Stimulated activated CD8-positive, alpha-beta memory T cell treated with anti-CD3 and anti-CD28 coated beads, Interleukin-12 subunit alpha, Interleukin-12 subunit beta, amount 100 ng/mL, for 24 hours (primary cell): ENCODE measurements around the gene DNAH12.
A peak's percentile ranks its signal among the peaks of the same experiment; 100 is the strongest.

ENCODE experiments used
- DNase-seq: peaks from one replicate; pipeline ENCODE4 v3.0.0-alpha.2; 2020; ENCODE audit errors: extremely low read depth

The DNAH12 gene, protein sequence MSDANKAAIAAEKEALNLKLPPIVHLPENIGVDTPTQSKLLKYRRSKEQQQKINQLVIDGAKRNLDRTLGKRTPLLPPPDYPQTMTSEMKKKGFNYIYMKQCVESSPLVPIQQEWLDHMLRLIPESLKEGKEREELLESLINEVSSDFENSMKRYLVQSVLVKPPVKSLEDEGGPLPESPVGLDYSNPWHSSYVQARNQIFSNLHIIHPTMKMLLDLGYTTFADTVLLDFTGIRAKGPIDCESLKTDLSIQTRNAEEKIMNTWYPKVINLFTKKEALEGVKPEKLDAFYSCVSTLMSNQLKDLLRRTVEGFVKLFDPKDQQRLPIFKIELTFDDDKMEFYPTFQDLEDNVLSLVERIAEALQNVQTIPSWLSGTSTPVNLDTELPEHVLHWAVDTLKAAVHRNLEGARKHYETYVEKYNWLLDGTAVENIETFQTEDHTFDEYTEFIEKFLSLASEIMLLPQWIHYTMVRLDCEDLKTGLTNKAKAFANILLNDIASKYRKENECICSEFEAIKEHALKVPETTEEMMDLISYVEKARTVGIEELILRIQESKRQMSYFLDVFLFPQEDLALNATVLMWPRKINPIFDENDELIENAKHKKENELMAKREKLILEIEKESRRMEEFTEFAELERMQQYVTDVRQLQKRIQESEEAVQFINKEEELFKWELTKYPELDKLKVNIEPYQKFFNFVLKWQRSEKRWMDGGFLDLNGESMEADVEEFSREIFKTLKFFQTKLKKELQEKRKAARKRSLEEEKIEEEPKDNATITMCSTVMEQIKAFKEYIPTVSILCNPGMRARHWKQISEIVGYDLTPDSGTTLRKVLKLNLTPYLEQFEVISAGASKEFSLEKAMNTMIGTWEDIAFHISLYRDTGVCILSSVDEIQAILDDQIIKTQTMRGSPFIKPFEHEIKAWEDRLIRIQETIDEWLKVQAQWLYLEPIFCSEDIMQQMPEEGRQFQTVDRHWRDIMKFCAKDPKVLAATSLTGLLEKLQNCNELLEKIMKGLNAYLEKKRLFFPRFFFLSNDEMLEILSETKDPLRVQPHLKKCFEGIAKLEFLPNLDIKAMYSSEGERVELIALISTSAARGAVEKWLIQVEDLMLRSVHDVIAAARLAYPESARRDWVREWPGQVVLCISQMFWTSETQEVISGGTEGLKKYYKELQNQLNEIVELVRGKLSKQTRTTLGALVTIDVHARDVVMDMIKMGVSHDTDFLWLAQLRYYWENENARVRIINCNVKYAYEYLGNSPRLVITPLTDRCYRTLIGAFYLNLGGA (N-terminal part only)

GRCh38 chr3:57544181-57545125 lies at the start of gene DNAH12:
TSS of gene DNAH12 (minus strand) at chr3:57544344. CDS start at chr3:57542870, 1,474 bp downstream.
- no peak for DNase-seq

DNA sequence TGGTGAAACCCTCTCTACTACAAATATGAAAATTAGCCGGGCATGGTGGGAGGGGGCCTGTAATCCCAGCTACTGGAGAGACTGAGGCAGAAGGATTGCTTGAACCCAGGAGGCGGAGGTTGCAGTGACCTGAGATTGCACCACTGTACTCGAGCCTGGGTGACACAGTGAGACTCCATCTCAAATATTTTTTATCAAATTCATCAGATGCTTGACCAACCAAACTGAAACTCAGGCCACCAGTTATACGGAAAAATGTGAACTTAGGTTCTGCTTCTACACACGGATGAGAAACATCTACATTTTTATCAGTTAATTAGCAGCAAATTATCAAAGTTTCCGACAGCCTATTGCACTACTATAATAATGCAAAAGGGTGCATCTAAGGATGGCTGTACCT lies 48.2 kb upstream of the DNAH12 start:
- DNase-seq: no peak

- DNase-seq: no peak
These were observed 43.8 kb upstream of the DNAH12 start for GRCh38 chr3:57587905-57588304.

GRCh38 chr3:57586778-57587177 lies 42.6 kb upstream of the DNAH12 start:
- DNase-seq: no peak

DNA sequence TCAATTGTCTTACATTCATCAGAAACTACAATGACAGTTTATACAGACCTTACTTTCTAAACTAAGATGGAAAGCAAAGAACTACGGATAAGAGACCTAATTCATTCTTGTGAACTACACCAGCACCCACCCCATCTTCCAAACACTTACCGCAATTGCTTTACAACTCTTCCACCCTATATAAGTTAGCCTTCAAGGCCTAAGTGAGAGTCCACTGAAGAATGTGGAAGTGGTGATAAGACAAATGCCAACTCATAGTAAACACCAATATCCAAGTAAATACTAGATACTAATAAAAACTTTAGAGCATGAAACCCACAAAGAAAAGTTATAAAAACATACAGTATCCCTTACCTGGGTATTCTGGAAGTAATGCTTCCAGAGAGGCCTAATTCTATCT lies 39.4 kb upstream of the DNAH12 start:
- no peak for DNase-seq

DNA sequence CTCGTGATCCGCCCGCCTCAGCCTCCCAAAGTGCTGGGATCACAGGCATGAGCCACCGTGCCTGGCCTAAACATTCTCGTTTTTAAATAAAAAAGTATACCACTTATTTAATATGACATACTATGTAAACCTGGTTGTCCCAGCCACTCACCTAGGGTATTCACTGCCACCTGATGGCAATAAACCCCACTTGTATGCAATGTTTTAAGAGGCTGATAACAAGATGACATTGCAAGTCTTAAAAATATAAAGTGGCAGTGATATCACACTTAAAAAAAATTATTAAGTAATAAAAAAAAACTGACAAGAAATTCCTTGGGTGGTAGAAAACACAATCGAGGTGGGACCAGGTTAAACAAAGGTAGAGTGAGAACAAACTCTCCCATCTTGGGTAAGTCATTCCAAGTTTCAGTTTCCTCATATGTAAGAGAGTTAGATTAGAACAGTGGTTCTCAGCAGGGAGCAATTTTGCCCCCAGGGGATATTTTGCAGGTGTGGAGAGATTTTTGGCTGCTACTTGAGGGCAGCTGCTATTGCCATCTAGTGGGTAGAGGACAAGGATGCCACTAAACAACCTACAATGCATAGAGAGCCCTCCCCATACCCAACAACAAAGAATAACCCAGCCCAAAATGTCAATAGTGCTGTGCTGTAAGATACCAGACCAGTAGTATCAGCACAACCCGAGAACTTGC lies 38.5 kb upstream of the DNAH12 start:
- DNase-seq: no peak

GRCh38 chr3:57577801-57578200 lies 33.7 kb upstream of the DNAH12 start:
- no peak for DNase-seq

DNA sequence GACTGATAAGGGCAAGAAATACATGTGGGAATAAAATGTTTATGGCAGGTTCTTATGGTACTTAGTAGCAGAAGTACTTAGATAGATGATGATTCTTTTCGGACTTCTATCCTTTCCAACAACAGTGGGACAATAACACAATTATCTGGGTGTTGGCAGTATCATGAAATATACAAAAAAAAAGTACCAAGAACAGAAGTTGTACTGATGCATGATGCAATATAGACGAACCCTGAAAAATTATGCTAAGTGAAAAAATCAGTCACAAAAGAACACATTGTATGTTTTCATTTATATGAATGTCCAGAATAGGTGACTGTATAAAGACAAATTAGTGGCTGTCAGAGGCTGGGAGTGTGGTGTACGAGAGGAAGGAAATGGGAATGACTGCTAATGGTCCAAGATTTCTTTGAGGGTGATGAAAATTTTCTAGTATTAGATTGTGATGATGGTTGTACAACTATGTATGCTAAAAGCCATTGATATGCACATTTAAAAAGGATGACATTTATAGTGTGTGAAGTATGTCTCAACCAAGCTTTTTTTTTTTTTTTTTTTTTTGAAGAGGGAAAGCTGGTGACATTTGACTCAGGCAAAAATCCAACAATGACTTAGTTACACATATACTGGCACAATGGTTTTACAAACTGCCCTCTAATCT lies 32.0 kb upstream of the DNAH12 start:
- DNase-seq: no peak

DNA sequence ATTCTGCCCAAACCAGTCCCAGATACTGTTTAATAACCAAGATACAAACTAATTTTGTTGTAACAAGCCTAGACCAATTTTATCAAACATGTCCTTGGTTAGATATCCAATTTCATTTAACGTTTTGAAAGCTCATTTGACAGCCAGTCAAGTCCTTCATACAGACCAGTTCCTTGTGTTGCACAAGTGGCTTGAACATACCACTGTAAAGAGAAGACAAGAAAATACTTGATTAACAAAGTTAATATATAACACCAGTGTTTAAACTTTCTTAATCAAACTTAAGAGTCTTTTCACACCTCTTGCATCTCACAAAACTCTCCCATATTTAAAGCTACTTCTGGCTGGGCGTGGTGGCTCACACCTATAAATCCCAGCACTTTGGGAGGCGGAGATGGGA lies 28.0 kb upstream of the DNAH12 start:
- no peak for DNase-seq

GRCh38 chr3:57570878-57571277 lies 26.7 kb upstream of the DNAH12 start:
- DNase-seq: no peak

DNA sequence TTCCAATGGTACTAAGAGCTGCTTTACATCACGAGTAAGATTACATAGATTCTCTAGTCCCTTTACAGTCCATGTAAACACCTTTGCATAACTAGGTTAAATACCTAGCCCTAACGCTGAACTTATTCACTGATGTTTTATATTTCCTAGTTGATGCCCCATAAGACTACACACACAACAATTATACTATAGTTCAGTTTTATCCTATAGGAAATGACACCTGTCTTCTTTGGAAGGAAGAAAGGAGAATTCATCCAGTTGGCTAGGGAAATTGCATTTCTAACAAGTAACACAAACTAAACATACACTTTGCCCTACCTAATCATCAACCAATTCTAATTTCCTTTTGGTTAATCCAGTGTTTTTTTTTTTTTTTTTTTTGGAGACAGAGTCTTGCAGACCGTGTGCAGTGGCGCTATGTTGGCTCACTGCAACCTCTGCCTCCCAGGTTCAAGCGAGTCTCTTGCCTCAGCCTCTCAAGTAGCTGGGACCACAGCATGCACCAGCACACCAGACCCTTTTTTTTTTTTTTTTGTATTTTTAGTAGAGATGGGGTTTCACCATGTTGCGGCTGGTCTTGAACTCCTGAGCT lies 25.8 kb upstream of the DNAH12 start:
- no peak for DNase-seq

GRCh38 chr3:57559526-57559925 lies 15.4 kb upstream of the DNAH12 start:
- no peak for DNase-seq

DNA sequence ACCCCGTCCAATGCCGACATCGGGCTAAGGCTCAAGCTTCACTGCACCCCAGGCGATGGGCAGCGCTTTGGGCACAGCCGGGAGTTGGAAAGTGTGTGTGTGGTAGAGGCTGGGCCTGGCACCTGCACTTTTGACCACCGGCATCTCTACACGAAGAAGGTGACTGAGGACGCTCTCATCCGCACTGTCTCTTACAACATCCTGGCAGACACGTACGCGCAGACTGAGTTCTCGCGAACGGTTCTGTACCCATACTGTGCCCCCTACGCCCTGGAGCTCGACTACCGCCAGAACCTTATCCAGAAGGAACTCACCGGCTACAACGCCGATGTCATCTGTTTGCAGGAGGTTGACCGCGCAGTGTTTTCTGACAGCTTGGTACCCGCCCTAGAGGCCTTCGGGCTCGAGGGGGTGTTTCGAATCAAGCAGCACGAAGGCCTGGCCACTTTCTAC lies 13.0 kb upstream of the DNAH12 start:
- DNase-seq: peak; percentile 11

DNA sequence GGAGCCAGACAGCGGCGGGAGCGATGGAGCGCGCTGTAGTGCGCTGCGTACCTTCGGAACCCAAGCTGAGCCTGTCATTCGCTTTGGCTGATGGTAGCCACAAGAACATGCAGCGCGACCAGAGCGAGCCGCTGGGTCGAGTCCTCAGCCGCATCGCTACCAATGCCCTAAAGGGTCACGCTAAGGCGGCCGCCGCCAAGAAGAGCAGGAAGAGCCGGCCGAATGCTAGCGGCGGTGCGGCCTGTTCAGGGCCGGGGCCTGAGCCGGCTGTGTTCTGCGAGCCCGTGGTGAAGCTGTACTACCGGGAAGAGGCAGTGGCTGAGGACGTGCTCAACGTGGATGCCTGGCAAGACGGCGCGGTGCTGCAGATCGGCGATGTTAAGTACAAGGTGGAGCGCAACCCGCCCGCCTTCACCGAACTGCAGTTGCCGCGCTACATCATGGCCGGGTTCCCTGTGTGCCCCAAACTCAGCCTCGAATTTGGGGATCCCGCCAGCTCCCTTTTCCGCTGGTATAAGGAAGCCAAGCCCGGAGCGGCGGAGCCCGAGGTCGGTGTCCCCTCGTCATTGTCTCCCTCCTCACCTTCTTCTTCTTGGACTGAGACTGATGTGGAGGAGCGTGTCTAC lies 12.4 kb upstream of the DNAH12 start:
- DNase-seq: no peak

- peak; percentile 61 for DNase-seq
These were observed 11.8 kb upstream of the DNAH12 start, which contains the start of gene PDE12 for GRCh38 chr3:57555738-57556458. TSS of gene PDE12 (plus strand) at chr3:57556274. CDS start at chr3:57556380, 106 bp downstream.

DNA sequence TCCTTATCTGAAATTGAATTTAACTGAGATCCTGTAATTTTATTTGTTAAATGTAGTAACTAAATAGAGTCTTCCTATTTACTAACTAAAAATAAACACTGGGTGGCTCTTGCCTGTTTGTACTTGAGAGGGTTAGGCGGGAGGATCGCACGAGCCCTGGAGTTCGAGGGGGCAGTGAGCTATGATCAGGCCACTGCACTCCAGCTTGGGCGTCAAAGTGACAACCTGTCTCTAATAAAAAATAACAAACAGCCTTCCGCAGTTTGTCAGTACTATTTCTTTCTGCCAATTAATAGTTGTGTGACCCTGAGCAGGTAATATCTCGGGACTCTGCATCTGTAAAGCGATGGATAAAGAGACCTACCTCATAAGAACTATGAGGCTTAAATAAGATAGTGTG lies 11.2 kb upstream of the DNAH12 start:
- DNase-seq: no peak

GRCh38 chr3:57546616-57547015 lies 2.5 kb upstream of the DNAH12 start:
- no peak for DNase-seq
